GM12891 (cell line): ENCODE measurements around the gene GRIK4.

Experiments
- POLR2A ChIP-seq: IDR thresholded peaks from 2 replicates; pipeline ENCODE4 v1.6.1; 2011; ENCODE audit warnings: low read depth, low read length, control low read depth
- POLR2AphosphoS5 ChIP-seq: IDR thresholded peaks from 2 replicates; pipeline ENCODE4 v1.6.1; 2011; ENCODE audit warnings: low read depth, low read length, control low read depth
- SPI1 ChIP-seq: IDR thresholded peaks from 2 replicates; pipeline ENCODE4 v1.6.1; 2011; ENCODE audit warnings: low read depth, low read length, control low read depth

DNA sequence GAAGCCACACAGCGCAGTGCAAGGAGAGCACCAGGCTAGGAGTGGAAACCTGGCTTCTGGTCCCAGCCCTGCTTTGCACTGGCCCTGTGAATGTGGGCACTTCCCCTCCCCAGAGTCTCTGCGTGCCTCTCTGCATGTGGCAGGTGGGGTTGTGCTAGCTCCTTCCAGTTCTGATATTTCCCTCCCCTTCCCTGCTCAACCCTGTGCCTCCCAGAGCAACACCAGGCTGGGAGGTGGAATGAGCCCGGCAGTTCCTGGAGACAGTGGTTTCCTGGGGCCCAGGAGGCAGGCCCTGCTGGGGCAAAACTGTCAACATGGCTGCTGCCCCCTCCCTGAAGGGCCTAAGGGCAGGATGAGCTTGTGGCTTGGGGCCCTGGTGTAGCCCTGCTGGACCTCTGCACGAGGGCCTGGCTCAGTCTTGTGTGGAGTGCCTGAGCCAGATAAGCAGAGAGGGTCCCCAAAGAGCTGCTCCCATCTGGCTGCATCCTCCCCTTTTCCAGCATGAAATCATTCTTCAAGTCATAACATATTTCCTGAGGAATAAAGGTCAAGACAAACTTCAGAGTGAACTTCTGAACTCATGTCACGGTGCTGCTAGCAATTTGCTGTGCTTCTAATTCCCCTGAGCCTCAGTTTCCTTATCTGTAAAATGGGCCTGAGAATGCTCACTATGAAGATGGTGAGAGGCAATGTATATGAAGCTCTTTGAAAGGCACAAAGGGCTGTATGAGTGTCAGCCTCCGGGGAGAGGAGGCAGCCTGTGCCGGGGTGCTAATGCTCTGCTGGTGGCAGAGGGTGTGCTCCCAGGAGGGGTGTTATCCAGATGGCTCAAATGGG is 116.0 kb downstream of the GRIK4 start:
- no peak for TF ChIP-seq POLR2AphosphoS5
- TF ChIP-seq POLR2A, result no peak
- TF ChIP-seq SPI1, result no peak
